ENCODE data around the gene MACF1. TPM values are rescaled to one million over a fixed set of nuclear protein-coding genes. Genes with fewer than 3 reads are reported as not detected.
"Not testable (repeated sequence)": the region's sequence is repeated elsewhere in the genome, so short reads cannot be mapped to it uniquely, and the experiment has no call there.

MACF1 gene
- total RNA-seq, 1 donor from 2014 or later: 657 TPM

- DNase-seq: no peak
- no peak overlapping the region for H3K27ac Mint-ChIP-seq (ENCODE audit: unreplicated experiment)
- H3K9me3 Mint-ChIP-seq (ENCODE audit: unreplicated experiment): no peaks in the 10 kb centered on the region
- TF ChIP-seq CTCF (IDR thresholded peaks at IDR 0.05; ENCODE audit: partially characterized antibody, unreplicated experiment): no peak
- H3K4me1 Mint-ChIP-seq (ENCODE audit: low read depth, unreplicated experiment): no peaks in the 10 kb centered on the region
- peaks cover 4% of the 10 kb centered on the region for H3K27me3 Mint-ChIP-seq (ENCODE audit: unreplicated experiment)
- no peak overlapping the region for H3K4me3 Mint-ChIP-seq (ENCODE audit: unreplicated experiment)
- H3K36me3 Mint-ChIP-seq (ENCODE audit: unreplicated experiment): no peaks in the 10 kb centered on the region
These were observed 296.4 kb downstream of the MACF1 start for GRCh38 chr1:39500862-39501389.

- H3K4me1 Mint-ChIP-seq (ENCODE audit: low read depth, unreplicated experiment): no peaks in the 10 kb centered on the region
- H3K9me3 Mint-ChIP-seq (ENCODE audit: unreplicated experiment): no peaks in the 10 kb centered on the region
These were observed 297.2 kb downstream of the MACF1 start for GRCh38 chr1:39501666-39502065.

GRCh38 chr1:39504436-39504835, 299.9 kb downstream of the MACF1 start:
- not testable (repeated sequence) for H3K9me3 Mint-ChIP-seq (ENCODE audit: unreplicated experiment); DNase-seq; H3K4me1 Mint-ChIP-seq (ENCODE audit: low read depth, unreplicated experiment); H3K27ac Mint-ChIP-seq (ENCODE audit: unreplicated experiment); H3K27me3 Mint-ChIP-seq (ENCODE audit: unreplicated experiment); H3K36me3 Mint-ChIP-seq (ENCODE audit: unreplicated experiment); H3K4me3 Mint-ChIP-seq (ENCODE audit: unreplicated experiment)

More at GRCh38 chr1:39501666-39502065, 297.2 kb downstream of the MACF1 start:
- no peak for DNase-seq
- Mint-ChIP-seq H3K27me3 (ENCODE audit: unreplicated experiment) (peaks cover under 1% of the 10 kb centered on the region), H3K27ac (ENCODE audit: unreplicated experiment) (no peak overlapping the region), H3K4me3 (ENCODE audit: unreplicated experiment) (no peak overlapping the region), H3K36me3 (ENCODE audit: unreplicated experiment) (no peaks in the 10 kb centered on the region)
- no peak for TF ChIP-seq CTCF (IDR thresholded peaks at IDR 0.05; ENCODE audit: partially characterized antibody, unreplicated experiment)

- peaks cover 1% of the 10 kb centered on the region for H3K9me3 Mint-ChIP-seq (ENCODE audit: unreplicated experiment)
- no peaks in the 10 kb centered on the region for H3K36me3 Mint-ChIP-seq (ENCODE audit: unreplicated experiment)
- peaks cover 4% of the 10 kb centered on the region for H3K4me1 Mint-ChIP-seq (ENCODE audit: low read depth, unreplicated experiment)
- DNase-seq: no peak
- H3K27ac Mint-ChIP-seq (ENCODE audit: unreplicated experiment): no peak overlapping the region
- TF ChIP-seq CTCF (IDR thresholded peaks at IDR 0.05; ENCODE audit: partially characterized antibody, unreplicated experiment): no peak
- H3K27me3 Mint-ChIP-seq (ENCODE audit: unreplicated experiment): no peaks in the 10 kb centered on the region
- H3K4me3 Mint-ChIP-seq (ENCODE audit: unreplicated experiment): no peak overlapping the region
These were observed 300.8 kb downstream of the MACF1 start for GRCh38 chr1:39505289-39505688.

GRCh38 chr1:39507230-39507928, 302.9 kb downstream of the MACF1 start:
- no peak for TF ChIP-seq CTCF (IDR thresholded peaks at IDR 0.05; ENCODE audit: partially characterized antibody, unreplicated experiment)
- peak; percentile 43 for DNase-seq
- no peak overlapping the region for H3K27ac Mint-ChIP-seq (ENCODE audit: unreplicated experiment)
- peaks cover 4% of the 10 kb centered on the region for H3K4me1 Mint-ChIP-seq (ENCODE audit: low read depth, unreplicated experiment)
- no peak overlapping the region for H3K4me3 Mint-ChIP-seq (ENCODE audit: unreplicated experiment)
- no peaks in the 10 kb centered on the region for H3K27me3 Mint-ChIP-seq (ENCODE audit: unreplicated experiment)
- H3K36me3 Mint-ChIP-seq (ENCODE audit: unreplicated experiment): no peaks in the 10 kb centered on the region
- peaks cover 1% of the 10 kb centered on the region for H3K9me3 Mint-ChIP-seq (ENCODE audit: unreplicated experiment)
